ENCODE data around the gene NCK2. TPM values are rescaled to one million over a fixed set of nuclear protein-coding genes. Genes with fewer than 3 reads are reported as not detected.

The NCK2 gene
- total and polyA plus RNA-seq, 2 of the 4 experiments (the other 2 are of a cell fraction) = 15.8 to 22.2 TPM

- H3K79me1 ChIP-seq (ENCODE audit: low read depth in 1 of 2, low read length in 2 of 2) = no peaks in the 10 kb centered on the region
- no peak overlapping the region for H2AFZ ChIP-seq (replicated peaks; ENCODE audit: low read length, poor library complexity)
- H3K9me1 ChIP-seq (ENCODE audit: insufficient read depth, low read length) = no peaks in the 10 kb centered on the region
- H2AK9ac ChIP-seq (replicated peaks; ENCODE audit: low read depth, low read length, poor library complexity) = no peak overlapping the region
- H3K4ac ChIP-seq (ENCODE audit: low read depth, low read length) = no peak overlapping the region
- no peak overlapping the region for H3K56ac ChIP-seq (ENCODE audit: extremely low read depth, insufficient read depth, low read length)
- in situ Hi-C loops (cut with MboI; ENCODE audit: low sequenced_read_pairs) (no loop called here), dilution Hi-C loops (cut with HindIII; ENCODE audit: low sequenced_read_pairs, unreplicated experiment) (no loop called here), intact Hi-C loops (cut with micrococcal nuclease) (no loop called here)
- POLR2A ChIA-PET (ENCODE audit: unreplicated experiment) = no interaction called here
- H3K27ac ChIP-seq (ENCODE audit: insufficient read depth, low read length) = no peak overlapping the region
- DNase-seq (no peak), ATAC-seq (ENCODE audit: low read depth) (no peak)
- BruUV-seq (replicated peaks) = no TSS peak
- no peaks in the 10 kb centered on the region for H3K36me3 ChIP-seq (ENCODE audit: control insufficient read depth, insufficient read depth, low read length)
- no peak overlapping the region for H4K5ac ChIP-seq (ENCODE audit: low read depth, low read length)
- CTCF ChIA-PET = no interaction called here
- no peaks in the 10 kb centered on the region for H4K20me1 ChIP-seq (ENCODE audit: insufficient read depth, low read length)
- no peak overlapping the region for H3K14ac ChIP-seq (replicated peaks; ENCODE audit: low read depth, low read length)
- no peak overlapping the region for H2BK15ac ChIP-seq (ENCODE audit: low read depth, low read length)
- H4K91ac ChIP-seq (ENCODE audit: insufficient read depth, low read depth, low read length) = no peak overlapping the region
- 17% methylated on average over 1 of the region's 2 CpGs; no CpG with 5 or more reads in 1 of the 2 experiments for WGBS, 2 experiments (ENCODE audit: extremely low coverage in 2 of 2, insufficient read length in 1 of 2)
- H3K4me1 ChIP-seq (ENCODE audit: control insufficient read depth, insufficient read depth, low read length) = no peaks in the 10 kb centered on the region
- no peak overlapping the region for H2BK20ac ChIP-seq (ENCODE audit: low read depth, low read length)
- H2AK5ac ChIP-seq (ENCODE audit: low read depth, low read length) = no peak overlapping the region
- H2BK5ac ChIP-seq (ENCODE audit: low read depth, low read length, poor library complexity, severe bottlenecking) = no peak overlapping the region
- no peak overlapping the region for H3K4me3 ChIP-seq (ENCODE audit: insufficient read depth, low read depth, low read length)
- no peaks in the 10 kb centered on the region for H3K9me3 ChIP-seq (ENCODE audit: control insufficient read depth, insufficient read depth, low read length)
- H2BK120ac ChIP-seq (ENCODE audit: low read depth, low read length) = no peak overlapping the region
- no peak for TF ChIP-seq ELK1 (IDR thresholded peaks at IDR 0.05; ENCODE audit: borderline replicate concordance, low read depth, low read length)
- no peak for TF ChIP-seq POLR2A (IDR thresholded peaks at IDR 0.05; ENCODE audit: low read depth, low read length)
- TF ChIP-seq NFE2L2 (IDR thresholded peaks at IDR 0.05; ENCODE audit: low read depth, low read length) = no peak
- TF ChIP-seq BHLHE40 (IDR thresholded peaks at IDR 0.05; ENCODE audit: low read depth, low read length) = no peak
- TF ChIP-seq MAZ (IDR thresholded peaks at IDR 0.05; ENCODE audit: borderline replicate concordance, low read depth, low read length) = no peak
- no peak for TF ChIP-seq SMC3 (IDR thresholded peaks at IDR 0.05; ENCODE audit: low read depth, low read length)
- TF ChIP-seq RFX5 (IDR thresholded peaks at IDR 0.05; ENCODE audit: low read depth, low read length) = no peak
- no peak for TF ChIP-seq USF2 (IDR thresholded peaks at IDR 0.05; ENCODE audit: low read depth, low read length)
- no peak for TF ChIP-seq RAD21 (IDR thresholded peaks at IDR 0.05; ENCODE audit: low read length)
- TF ChIP-seq CEBPB (IDR thresholded peaks at IDR 0.05; ENCODE audit: low read depth, low read length) = no peak
- TF ChIP-seq MXI1 (IDR thresholded peaks at IDR 0.05; ENCODE audit: borderline replicate concordance, low read depth, low read length) = no peak
- no peak for TF ChIP-seq MAFK (IDR thresholded peaks at IDR 0.05; ENCODE audit: low read depth, low read length)
- no peak for TF ChIP-seq FOS (IDR thresholded peaks at IDR 0.05; ENCODE audit: low read depth, low read length)
- TF ChIP-seq, protein P1, sequence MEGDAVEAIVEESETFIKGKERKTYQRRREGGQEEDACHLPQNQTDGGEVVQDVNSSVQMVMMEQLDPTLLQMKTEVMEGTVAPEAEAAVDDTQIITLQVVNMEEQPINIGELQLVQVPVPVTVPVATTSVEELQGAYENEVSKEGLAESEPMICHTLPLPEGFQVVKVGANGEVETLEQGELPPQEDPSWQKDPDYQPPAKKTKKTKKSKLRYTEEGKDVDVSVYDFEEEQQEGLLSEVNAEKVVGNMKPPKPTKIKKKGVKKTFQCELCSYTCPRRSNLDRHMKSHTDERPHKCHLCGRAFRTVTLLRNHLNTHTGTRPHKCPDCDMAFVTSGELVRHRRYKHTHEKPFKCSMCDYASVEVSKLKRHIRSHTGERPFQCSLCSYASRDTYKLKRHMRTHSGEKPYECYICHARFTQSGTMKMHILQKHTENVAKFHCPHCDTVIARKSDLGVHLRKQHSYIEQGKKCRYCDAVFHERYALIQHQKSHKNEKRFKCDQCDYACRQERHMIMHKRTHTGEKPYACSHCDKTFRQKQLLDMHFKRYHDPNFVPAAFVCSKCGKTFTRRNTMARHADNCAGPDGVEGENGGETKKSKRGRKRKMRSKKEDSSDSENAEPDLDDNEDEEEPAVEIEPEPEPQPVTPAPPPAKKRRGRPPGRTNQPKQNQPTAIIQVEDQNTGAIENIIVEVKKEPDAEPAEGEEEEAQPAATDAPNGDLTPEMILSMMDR (conservative IDR thresholded peaks at IDR 0.05; ENCODE audit: low read depth, low read length) = no peak
- no peak for TF ChIP-seq CHD1 (IDR thresholded peaks at IDR 0.05; ENCODE audit: low read depth, low read length)
- no peak for TF ChIP-seq RCOR1 (IDR thresholded peaks at IDR 0.05; ENCODE audit: insufficient replicate concordance, low read length)
- no peak overlapping the region for H3K23ac ChIP-seq (ENCODE audit: low read depth, low read length)
- no peak overlapping the region for H3K9ac ChIP-seq (ENCODE audit: low read depth, low read length)
- H3K27me3 ChIP-seq (ENCODE audit: control insufficient read depth, insufficient read depth, low read length) = peaks cover 26% of the 10 kb centered on the region
- H3K4me2 ChIP-seq (ENCODE audit: low read depth, low read length) = no peak overlapping the region
- no peak overlapping the region for H3K18ac ChIP-seq (ENCODE audit: low read depth, low read length)
- H4K8ac ChIP-seq (ENCODE audit: low read depth in 2 of 2, low read length in 2 of 2) = no peak overlapping the region
Observed at GRCh38 chr2:105929516-105929915, 184.8 kb downstream of the NCK2 start.

Measured in IMR-90 (cell line).